ENCODE data around the gene CHRNA9.
A peak's percentile ranks its signal among the peaks of the same experiment; 100 is the strongest.
"Not testable (repeated sequence)": the region's sequence is repeated elsewhere in the genome, so short reads cannot be mapped to it uniquely, and the experiment has no call there.

CHRNA9 gene

GRCh38 chr4:40292313-40292759 is 42.8 kb upstream of the CHRNA9 start:
- TF ChIP-seq, protein P1, sequence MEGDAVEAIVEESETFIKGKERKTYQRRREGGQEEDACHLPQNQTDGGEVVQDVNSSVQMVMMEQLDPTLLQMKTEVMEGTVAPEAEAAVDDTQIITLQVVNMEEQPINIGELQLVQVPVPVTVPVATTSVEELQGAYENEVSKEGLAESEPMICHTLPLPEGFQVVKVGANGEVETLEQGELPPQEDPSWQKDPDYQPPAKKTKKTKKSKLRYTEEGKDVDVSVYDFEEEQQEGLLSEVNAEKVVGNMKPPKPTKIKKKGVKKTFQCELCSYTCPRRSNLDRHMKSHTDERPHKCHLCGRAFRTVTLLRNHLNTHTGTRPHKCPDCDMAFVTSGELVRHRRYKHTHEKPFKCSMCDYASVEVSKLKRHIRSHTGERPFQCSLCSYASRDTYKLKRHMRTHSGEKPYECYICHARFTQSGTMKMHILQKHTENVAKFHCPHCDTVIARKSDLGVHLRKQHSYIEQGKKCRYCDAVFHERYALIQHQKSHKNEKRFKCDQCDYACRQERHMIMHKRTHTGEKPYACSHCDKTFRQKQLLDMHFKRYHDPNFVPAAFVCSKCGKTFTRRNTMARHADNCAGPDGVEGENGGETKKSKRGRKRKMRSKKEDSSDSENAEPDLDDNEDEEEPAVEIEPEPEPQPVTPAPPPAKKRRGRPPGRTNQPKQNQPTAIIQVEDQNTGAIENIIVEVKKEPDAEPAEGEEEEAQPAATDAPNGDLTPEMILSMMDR (IDR thresholded peaks at IDR 0.05; ENCODE audit: low read depth, low read length): no peak
- TF ChIP-seq, protein P2, sequence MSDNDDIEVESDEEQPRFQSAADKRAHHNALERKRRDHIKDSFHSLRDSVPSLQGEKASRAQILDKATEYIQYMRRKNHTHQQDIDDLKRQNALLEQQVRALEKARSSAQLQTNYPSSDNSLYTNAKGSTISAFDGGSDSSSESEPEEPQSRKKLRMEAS (IDR thresholded peaks at IDR 0.05; ENCODE audit: low read depth, low read length): peak; percentile 36; the same call in 1 of the 2 replicates
- 0 out of 2 replicates have a peak, but pooled peaks have one; percentile 31 for TF ChIP-seq MYC (IDR thresholded peaks at IDR 0.05; ENCODE audit: low read depth, low read length)
- peak; percentile 75 for DNase-seq (ENCODE audit: low read depth)

DNA sequence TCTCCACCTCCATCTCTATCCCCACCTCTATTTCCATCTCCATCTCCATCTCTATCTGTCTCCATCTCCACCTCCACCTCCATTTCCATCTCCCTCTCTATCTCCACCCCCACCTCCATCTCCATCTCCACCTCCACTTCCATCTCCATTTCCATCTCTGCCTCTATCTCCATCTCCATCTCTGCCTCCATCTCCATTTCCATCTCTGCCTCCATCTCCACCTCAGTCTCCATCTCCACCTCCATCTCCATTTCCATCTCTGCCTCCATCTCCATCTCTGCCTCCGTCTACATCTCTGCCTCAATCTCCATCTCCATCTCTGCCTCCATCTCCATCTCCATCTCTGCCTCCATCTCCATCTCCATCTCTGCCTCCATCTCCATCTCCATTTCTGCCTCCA is 40.8 kb upstream of the CHRNA9 start:
- TF ChIP-seq, protein P2 (IDR thresholded peaks at IDR 0.05; ENCODE audit: low read depth, low read length): no peak
- TF ChIP-seq MYC (IDR thresholded peaks at IDR 0.05; ENCODE audit: low read depth, low read length): no peak
- H3K4me3 ChIP-seq (ENCODE audit: low read depth, low read length): no peak overlapping the region
- no peak for DNase-seq (ENCODE audit: low read depth)

More at GRCh38 chr4:40292313-40292759, 42.8 kb upstream of the CHRNA9 start:
- no peak overlapping the region for H3K4me3 ChIP-seq (ENCODE audit: low read depth, low read length)

GRCh38 chr4:40295030-40295429 is 40.1 kb upstream of the CHRNA9 start:
- not testable (repeated sequence) for DNase-seq (ENCODE audit: low read depth)

DNA sequence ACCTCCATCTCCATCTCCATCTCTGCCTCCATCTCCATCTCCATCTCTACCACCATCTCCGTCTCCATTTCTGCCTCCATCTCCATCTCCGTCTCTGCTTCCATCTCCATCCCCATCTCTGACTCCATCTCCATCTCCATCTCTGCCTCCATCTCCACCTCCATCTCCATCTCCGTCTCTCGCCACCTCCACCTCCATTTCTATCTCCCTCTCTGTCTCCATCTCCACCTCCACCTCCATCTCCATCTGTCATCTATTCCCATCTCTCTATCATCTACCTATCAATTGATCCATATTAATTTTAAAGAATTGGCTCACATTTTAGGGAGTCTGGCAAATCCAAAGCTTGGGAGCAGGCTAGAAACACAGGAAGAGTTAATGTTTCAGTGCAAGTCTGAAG is 39.6 kb upstream of the CHRNA9 start:
- TF ChIP-seq POLR2A (IDR thresholded peaks at IDR 0.05; ENCODE audit: extremely low read depth, insufficient read length) (no peak), MYC (IDR thresholded peaks at IDR 0.05; ENCODE audit: low read depth, low read length) (no peak)
- TF ChIP-seq, protein P1 (IDR thresholded peaks at IDR 0.05; ENCODE audit: low read depth, low read length): no peak
- TF ChIP-seq, protein P2 (IDR thresholded peaks at IDR 0.05; ENCODE audit: low read depth, low read length): no peak
- no peak overlapping the region for H3K4me3 ChIP-seq (ENCODE audit: low read depth, low read length)
- no peak for DNase-seq (ENCODE audit: low read depth)

More at GRCh38 chr4:40295030-40295429, 40.1 kb upstream of the CHRNA9 start:
- H3K4me3 ChIP-seq (ENCODE audit: low read depth, low read length): not testable (repeated sequence)

DNA sequence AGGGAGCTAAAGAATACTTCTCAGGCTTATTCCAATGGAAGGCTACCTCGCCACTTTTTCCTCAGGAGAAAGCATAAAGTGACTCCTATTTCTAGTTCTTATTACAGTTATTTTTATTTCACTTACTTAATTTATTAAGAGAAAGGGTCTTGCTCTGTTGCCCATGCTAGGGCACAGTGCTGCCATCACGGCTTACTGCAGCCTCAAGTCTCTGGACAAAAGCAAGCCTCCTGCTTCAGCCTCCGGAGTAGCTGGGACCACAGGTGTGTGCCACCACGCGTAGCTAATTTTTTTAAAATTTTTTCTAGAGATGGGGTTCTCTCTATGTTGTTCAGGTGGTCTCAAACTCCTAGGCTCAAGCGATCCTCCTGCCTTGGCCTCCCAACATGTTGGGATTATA is 36.0 kb upstream of the CHRNA9 start:
- no peak overlapping the region for H3K4me3 ChIP-seq (ENCODE audit: low read depth, low read length)
- TF ChIP-seq, protein P2 (IDR thresholded peaks at IDR 0.05; ENCODE audit: low read depth, low read length): no peak
- TF ChIP-seq, protein P1 (IDR thresholded peaks at IDR 0.05; ENCODE audit: low read depth, low read length): no peak
- TF ChIP-seq MYC (IDR thresholded peaks at IDR 0.05; ENCODE audit: low read depth, low read length) (no peak), POLR2A (IDR thresholded peaks at IDR 0.05; ENCODE audit: extremely low read depth, insufficient read length) (no peak)
- no peak for DNase-seq (ENCODE audit: low read depth)

DNA sequence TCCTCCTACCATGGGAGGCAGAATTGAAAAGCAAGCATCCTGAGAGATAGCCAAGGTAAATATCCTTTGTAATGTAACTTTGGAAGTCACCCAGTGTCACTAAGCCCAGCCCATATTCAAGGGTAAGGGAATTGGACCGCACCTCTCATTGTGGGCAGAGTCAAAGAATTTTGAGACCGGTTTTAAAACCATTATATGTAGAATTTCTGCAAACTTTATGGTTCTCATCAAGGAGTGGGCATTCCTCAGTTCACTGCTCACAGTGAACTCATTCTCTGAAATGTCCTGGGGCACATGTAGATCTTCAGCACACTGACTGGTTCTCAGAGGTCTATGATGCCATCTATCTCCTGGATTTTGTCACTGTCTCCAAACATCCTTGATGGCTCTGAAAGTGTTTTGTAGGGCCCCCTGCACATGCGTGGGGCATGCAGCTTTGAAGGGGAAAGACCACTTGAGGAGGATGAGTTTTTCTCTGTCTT is 35.3 kb upstream of the CHRNA9 start:
- peak; percentile 34 for DNase-seq (ENCODE audit: low read depth)
- no peak overlapping the region for H3K4me3 ChIP-seq (ENCODE audit: low read depth, low read length)
- TF ChIP-seq POLR2A (IDR thresholded peaks at IDR 0.05; ENCODE audit: extremely low read depth, insufficient read length): no peak
- TF ChIP-seq, protein P2 (IDR thresholded peaks at IDR 0.05; ENCODE audit: low read depth, low read length): no peak
- TF ChIP-seq, protein P1 (IDR thresholded peaks at IDR 0.05; ENCODE audit: low read depth, low read length): no peak
- no peak for TF ChIP-seq MYC (IDR thresholded peaks at IDR 0.05; ENCODE audit: low read depth, low read length)

All from NB4 (cell line).